Heart left ventricle (tissue), 16 donors: ENCODE measurements around the gene ACSBG1. TPM values are rescaled to one million over a fixed set of nuclear protein-coding genes. Genes with fewer than 3 reads are reported as not detected.

Source experiments
- ATAC-seq, 4 donors: fragments of 200-7000 bp; cut with Tn5 transposase; one replicate each; pipeline ENCODE4 v1.9.1; 2020 to 2022; ENCODE audit warnings: moderate library complexity in 4 of 4, mild to moderate bottlenecking in 3 of 4, moderate number of reproducible peaks in 1 of 4
- DNase-seq, 5 donors: peaks; one replicate each; pipeline ENCODE4 v3.0.0-alpha.2; 2020
- H3K27ac ChIP-seq, 12 donors: fragments of 200-600 bp; sonication (generic) in 4 of 12; one replicate each; pipeline versions ENCODE4 v1.5.0 to v1.8.0; 2016 to 2022; ENCODE audit warnings: mild to moderate bottlenecking in 2 of 12
- H3K27me3 ChIP-seq, 9 donors: fragments of 200-600 bp; sonication (generic) in 2 of 9; one replicate each; pipeline versions ENCODE4 v1.5.1 to v1.8.0; 2016 to 2022; ENCODE audit warnings: mild to moderate bottlenecking in 3 of 9
- H3K36me3 ChIP-seq, 9 donors: fragments of 200-600 bp; sonication (generic) in 2 of 9; one replicate each; pipeline versions ENCODE4 v1.5.0 to v1.8.0; 2018 to 2022; ENCODE audit warnings: mild to moderate bottlenecking in 2 of 9
- H3K4me1 ChIP-seq, 12 donors: fragments of 200-600 bp; sonication (generic) in 4 of 12; one replicate each; pipeline versions ENCODE4 v1.5.0 to v1.8.0; 2016 to 2022; ENCODE audit warnings: mild to moderate bottlenecking in 3 of 12
- H3K4me3 ChIP-seq, 12 donors: fragments of 200-600 bp; sonication (generic) in 4 of 12; one replicate each; pipeline versions ENCODE4 v1.5.0 to v1.8.0; 2017 to 2022; ENCODE audit warnings: mild to moderate bottlenecking in 9 of 12, moderate library complexity in 4 of 12
- H3K9me3 ChIP-seq, 12 donors: fragments of 200-600 bp; sonication (generic) in 4 of 12; one replicate each; pipeline versions ENCODE4 v1.5.0 to v1.8.0; 2016 to 2022; ENCODE audit warnings: mild to moderate bottlenecking in 1 of 12
- POLR2A ChIP-seq, 2 donors: fragments of 450-650 bp; IDR thresholded peaks; one replicate each; pipeline ENCODE4 v1.6.1; 2017; ENCODE audit warnings: antibody characterized with exemption in 2 of 2, mild to moderate bottlenecking in 2 of 2, moderate library complexity in 2 of 2
- WGBS, 4 donors: extraction: QIAGEN DNeasy Blood & Tissue Kit in 2 of 4; methylation state at CpG; one replicate each; pipeline versions ENCODE4 v1.1.5 to v1.1.7; 2013 to 2018; 5-methylcytosine and 5-hydroxymethylcytosine counted together
- intact Hi-C, 10 donors: fragments of 100-400 bp; cut with DNase I; formaldehyde crosslinking; loops; one replicate each; pipeline versions ENCODE4 v1.11.1 to v1.14.2; 2022
- polyA plus RNA-seq, 2 donors: library from polyadenylated mRNA; stranded (reverse); fragments of 200-250 nt; gene quantifications; one replicate each; pipeline ENCODE4 v1.2.3, GENCODE V29; 2013
- total RNA-seq, 9 donors: library from RNA; depleted of rRNA in 2 of 9; stranded (reverse); fragments of >200 nt in 2 of 9; fragmentation: NEBNext Ultra II Directional in 3 of 9; extraction: Animal tissue kit (Norgen Biotek cat#: 25700) in 3 of 9; gene quantifications; one replicate each; pipeline versions ENCODE4 v1.1.0 to v1.2.4, GENCODE V29; 2016 to 2023
- TF ChIP-seq, protein P1 (sequence below), 12 donors: fragments of 200-600 bp; sonication (generic) in 4 of 12; IDR thresholded peaks; one replicate each; pipeline versions ENCODE4 v1.5.0 to v1.8.0; 2018 to 2022; ENCODE audit warnings: antibody characterized with exemption in 12 of 12, mild to moderate bottlenecking in 5 of 12
- donor health status: ischemic (EF 13 %, LVEDD 7.1; RV severe dilation, severe dysfunction).
- donor health status: healthy with polysubstance abuse.
- donor health status: DM: no; HTN: yes; CAD: no.
- donor health status: DM: no; HTN: no; CAD: no.
- donor health status: ischemic (EF 25% LVEDD 6.9; RV normal size, moderate dysfunction).
- donor health status: ischemic (EF 25% LVEDD 5.7; RV mildly dilated, moderate dysfunction).
- donor health status: healthy.
- donor health status: DM: yes; HTN: yes; CAD: no.
- donor health status: ischemic (EF 35%, LVEDD 5.7; RV mildly dilated, moderate dysfunction).
- donor health status: nonischemic (EF 11% LVEDD 7.7; RV severe dilation, severe dysfunction).
- donor health status: DM: yes; HTN: yes; CAD: no.
- donor health status: PGD.
- donor health status: ischemic (EF 29% LVEDD 5.4; RV normal size, mild dysfunction).
- donor health status: nonischemic (EF 23%, LVEDD 6.1; RV moderate dilation, normal function).

Gene ACSBG1
- total and polyA plus RNA-seq, 11 donors, result 0.05 to 1.2 (median 0.16) TPM; not detected in 5

DNA sequence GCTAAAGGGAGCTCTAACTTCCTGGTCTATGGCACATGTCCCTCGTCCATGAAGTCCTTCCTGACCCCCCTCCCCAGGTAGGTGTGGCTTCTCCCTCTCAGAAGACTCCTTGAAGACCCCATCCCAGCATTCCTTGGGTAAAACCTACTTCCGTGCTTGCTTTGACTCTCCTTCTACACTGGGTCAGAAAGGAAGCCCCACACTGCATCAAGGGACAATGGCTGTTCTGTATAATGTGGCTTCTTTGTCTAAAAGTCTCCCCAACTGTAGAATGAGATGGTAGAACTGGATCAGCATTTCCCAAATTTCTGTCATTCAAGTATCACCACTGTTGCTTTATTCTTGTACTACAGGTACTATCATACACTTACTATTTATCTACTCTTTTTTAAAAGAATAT, 26.1 kb upstream of the ACSBG1 start:
- H3K4me3 ChIP-seq, result no peak overlapping the region
- ATAC-seq, result no peak
- no peak for TF ChIP-seq POLR2A (IDR thresholded peaks at IDR 0.05)
- TF ChIP-seq, protein P1, sequence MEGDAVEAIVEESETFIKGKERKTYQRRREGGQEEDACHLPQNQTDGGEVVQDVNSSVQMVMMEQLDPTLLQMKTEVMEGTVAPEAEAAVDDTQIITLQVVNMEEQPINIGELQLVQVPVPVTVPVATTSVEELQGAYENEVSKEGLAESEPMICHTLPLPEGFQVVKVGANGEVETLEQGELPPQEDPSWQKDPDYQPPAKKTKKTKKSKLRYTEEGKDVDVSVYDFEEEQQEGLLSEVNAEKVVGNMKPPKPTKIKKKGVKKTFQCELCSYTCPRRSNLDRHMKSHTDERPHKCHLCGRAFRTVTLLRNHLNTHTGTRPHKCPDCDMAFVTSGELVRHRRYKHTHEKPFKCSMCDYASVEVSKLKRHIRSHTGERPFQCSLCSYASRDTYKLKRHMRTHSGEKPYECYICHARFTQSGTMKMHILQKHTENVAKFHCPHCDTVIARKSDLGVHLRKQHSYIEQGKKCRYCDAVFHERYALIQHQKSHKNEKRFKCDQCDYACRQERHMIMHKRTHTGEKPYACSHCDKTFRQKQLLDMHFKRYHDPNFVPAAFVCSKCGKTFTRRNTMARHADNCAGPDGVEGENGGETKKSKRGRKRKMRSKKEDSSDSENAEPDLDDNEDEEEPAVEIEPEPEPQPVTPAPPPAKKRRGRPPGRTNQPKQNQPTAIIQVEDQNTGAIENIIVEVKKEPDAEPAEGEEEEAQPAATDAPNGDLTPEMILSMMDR (IDR thresholded peaks at IDR 0.05), result no peak
- H3K27ac ChIP-seq, result no peak overlapping the region
- no peaks in the 10 kb centered on the region for H3K9me3 ChIP-seq
- intact Hi-C loops, result no loop called here
- H3K36me3 ChIP-seq, result no peaks in the 10 kb centered on the region
- DNase-seq, result no peak
- 53 to 78% (median 59%) methylated on average over 2 of the region's 2 CpGs for WGBS, 4 donors
- H3K4me1 ChIP-seq, result peaks cover 0 to 12% (median 4%) of the 10 kb centered on the region in 12 donors
- H3K27me3 ChIP-seq, result no peaks in the 10 kb centered on the region

DNA sequence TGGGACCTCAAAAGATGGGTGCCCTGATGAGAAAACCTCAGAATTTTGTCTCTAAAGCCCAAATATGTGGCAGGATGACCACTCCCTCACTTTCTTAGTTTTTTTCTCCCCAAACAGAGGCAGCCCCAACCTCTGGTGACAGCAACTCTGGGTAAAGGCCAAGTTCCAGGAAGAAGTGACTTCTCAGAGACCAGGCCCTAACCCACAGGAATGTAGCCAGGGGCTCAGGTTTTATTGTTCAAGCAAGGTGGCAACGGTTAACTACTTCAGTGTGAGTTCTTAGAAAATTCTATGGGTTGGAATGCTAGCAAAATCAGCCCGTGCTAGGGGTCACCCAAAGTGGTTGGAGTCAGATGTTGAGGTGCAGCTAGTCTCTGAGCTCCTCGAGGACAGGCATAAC, 24.9 kb upstream of the ACSBG1 start:
- no peak overlapping the region for H3K27ac ChIP-seq
- peaks cover 0 to 6% (median 0%) of the 10 kb centered on the region in 12 donors for H3K4me1 ChIP-seq
- H3K9me3 ChIP-seq, result no peaks in the 10 kb centered on the region
- no peak for ATAC-seq
- no peak overlapping the region for H3K4me3 ChIP-seq
- DNase-seq, result no peak
- H3K36me3 ChIP-seq, result no peaks in the 10 kb centered on the region
- no peaks in the 10 kb centered on the region for H3K27me3 ChIP-seq
- 80 to 96% (median 90%) methylated on average over 3 of the region's 3 CpGs for WGBS, 4 donors
- intact Hi-C loops, result no loop called here
- no peak for TF ChIP-seq POLR2A (IDR thresholded peaks at IDR 0.05)
- TF ChIP-seq, protein P1 (IDR thresholded peaks at IDR 0.05), result no peak

DNA sequence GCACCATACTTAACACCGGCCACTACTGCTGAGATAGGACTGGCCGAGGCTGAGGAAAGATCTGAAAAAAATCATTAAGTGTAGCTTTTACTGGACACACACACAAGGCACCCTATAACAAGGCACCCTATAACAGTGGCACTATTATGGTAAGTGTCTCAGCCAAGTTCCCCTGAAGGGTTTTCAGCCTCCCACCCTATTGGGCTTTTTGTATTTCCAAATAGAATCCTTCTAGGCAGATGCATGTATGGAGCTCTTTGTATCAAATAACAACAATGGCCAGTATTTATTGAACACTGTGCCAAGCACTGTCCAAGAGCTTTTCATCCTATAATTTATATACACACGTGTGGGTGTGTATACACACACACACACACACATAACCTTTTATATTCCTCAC, 23.3 kb upstream of the ACSBG1 start:
- ATAC-seq (no peak), DNase-seq (no peak)
- 77 to 93% (median 89%) methylated on average over 3 of the region's 3 CpGs for WGBS, 4 donors
- Histone ChIP-seq H3K4me1 (no peaks in the 10 kb centered on the region), H3K36me3 (no peaks in the 10 kb centered on the region), H3K4me3 (no peak overlapping the region), H3K27me3 (no peaks in the 10 kb centered on the region), H3K27ac (no peak overlapping the region), H3K9me3 (no peaks in the 10 kb centered on the region)
- intact Hi-C loops, result no loop called here
- no peak for TF ChIP-seq POLR2A (IDR thresholded peaks at IDR 0.05)
- TF ChIP-seq, protein P1 (IDR thresholded peaks at IDR 0.05), result no peak

DNA sequence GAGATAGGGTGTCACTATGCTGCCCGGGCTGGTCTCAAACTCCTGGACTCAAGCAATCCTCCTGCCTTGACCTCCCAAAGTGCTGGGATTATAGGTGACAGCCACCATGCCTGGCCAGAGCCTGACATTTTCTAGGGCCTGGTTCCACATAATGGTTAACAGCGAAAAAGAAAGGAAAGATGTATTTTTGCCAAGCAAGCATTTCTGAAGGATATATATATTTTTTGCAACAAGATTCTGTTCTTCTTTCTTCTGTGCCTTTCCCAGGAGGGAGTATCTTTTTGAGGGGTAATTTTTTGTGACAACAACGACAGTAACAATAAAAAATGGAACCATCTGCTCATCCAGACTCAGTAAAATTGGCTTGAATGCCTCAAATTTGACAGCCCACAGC, 21.7 kb upstream of the ACSBG1 start:
- H3K4me3 ChIP-seq, result no peak overlapping the region
- DNase-seq (no peak), ATAC-seq (no peak)
- no peaks in the 10 kb centered on the region for H3K27me3 ChIP-seq
- no peaks in the 10 kb centered on the region for H3K4me1 ChIP-seq
- WGBS, 4 donors, result 85 to 92% (median 90%) methylated on average over 3 of the region's 3 CpGs
- no peaks in the 10 kb centered on the region for H3K36me3 ChIP-seq
- no peak for TF ChIP-seq POLR2A (IDR thresholded peaks at IDR 0.05)
- TF ChIP-seq, protein P1 (IDR thresholded peaks at IDR 0.05), result no peak
- no peaks in the 10 kb centered on the region for H3K9me3 ChIP-seq
- H3K27ac ChIP-seq, result no peak overlapping the region
- intact Hi-C loops, result no loop called here
